Testis (tissue), 3 donors: Measurements from ENCODE around the gene C1QTNF3. TPM values are rescaled to one million over a fixed set of nuclear protein-coding genes. Genes with fewer than 3 reads are reported as not detected.
"Not testable (repeated sequence)": the region's sequence is repeated elsewhere in the genome, so short reads cannot be mapped to it uniquely, and the experiment has no call there.

Experiments
- DNase-seq: peaks from one replicate; pipeline ENCODE4 v3.0.0-alpha.2; 2019
- H3K27ac ChIP-seq, 2 donors: fragments of 200-600 bp; sonication (generic); one replicate each; pipeline ENCODE4 v1.5.1; 2019
- H3K27me3 ChIP-seq: fragments of 200-600 bp; sonication (generic); one replicate; pipeline ENCODE4 v1.5.1; 2019
- H3K36me3 ChIP-seq: fragments of 200-600 bp; sonication (generic); one replicate; pipeline ENCODE4 v1.5.1; 2017; ENCODE audit warnings: low read depth; ENCODE audit errors: missing control alignments
- H3K4me1 ChIP-seq: fragments of 200-600 bp; sonication (generic); one replicate; pipeline ENCODE4 v1.5.1; 2019
- H3K4me3 ChIP-seq, 2 donors: fragments of 200-600 bp; sonication (generic); one replicate each; pipeline ENCODE4 v1.5.1; 2017 to 2019
- H3K9me3 ChIP-seq: fragments of 200-600 bp; sonication (generic); one replicate; pipeline ENCODE4 v1.5.1; 2017
- CTCF ChIP-seq, 3 experiments: fragments of 450-650 bp in 2 of 3; fragments of 200-600 bp in 1 of 3; sonication (generic) in 1 of 3; IDR thresholded peaks; one replicate each; pipeline ENCODE4 v1.5.1; 2016 to 2019; ENCODE audit warnings: antibody characterized with exemption in 3 of 3, mild to moderate bottlenecking in 2 of 3, moderate library complexity in 1 of 3
- POLR2A ChIP-seq: fragments of 450-650 bp; IDR thresholded peaks from one replicate; pipeline ENCODE4 v1.6.1; 2017; ENCODE audit warnings: antibody characterized with exemption, mild to moderate bottlenecking, moderate library complexity
- WGBS, 2 donors: methylation state at CpG; one replicate each; pipeline ENCODE4 v1.1.5; 2018; 5-methylcytosine and 5-hydroxymethylcytosine counted together
- intact Hi-C: fragments of 100-400 bp; cut with DNase I; formaldehyde crosslinking; loops from one replicate; pipeline ENCODE4 v1.15.1; 2023; ENCODE audit warnings: low total_unique reads
- polyA plus RNA-seq: library from polyadenylated mRNA; stranded (reverse); fragments of 350-450 nt; fragmentation: Illumina TruSeq; extraction: RNeasy Lipid Tissue Mini Kit (QIAGEN cat#74804); gene quantifications from one replicate; pipeline ENCODE4 v1.2.3, GENCODE V29; 2014; ENCODE audit warnings: low read depth, low replicate concordance; ENCODE audit not compliant: insufficient read depth
- total RNA-seq, 2 donors: library from RNA; depleted of rRNA; stranded (reverse); fragments of >200 nt; gene quantifications; one replicate each; pipeline ENCODE4 v1.2.3, GENCODE V29; 2016

C1QTNF3 gene
- total and polyA plus RNA-seq, 3 donors from 2014 or later: 14.1 to 31.3 (median 27.1) TPM

GRCh38 chr5:34035756-34036155, 7.3 kb downstream of the C1QTNF3 start:
- Histone ChIP-seq H3K27me3 (no peaks in the 10 kb centered on the region), H3K9me3 (no peaks in the 10 kb centered on the region), H3K27ac (no peak overlapping the region), H3K4me1 (no peaks in the 10 kb centered on the region), H3K4me3 (no peak overlapping the region), H3K36me3 (no peaks in the 10 kb centered on the region)
- intact Hi-C loops: no loop called here
- no peak for DNase-seq
- WGBS, 2 donors: 79 to 83% methylated on average over 2 of the region's 2 CpGs
- no peak for TF ChIP-seq POLR2A
- TF ChIP-seq CTCF (IDR thresholded peaks at IDR 0.05): no peak

- H3K4me3 ChIP-seq: no peak overlapping the region
- H3K36me3 ChIP-seq: no peaks in the 10 kb centered on the region
- H3K4me1 ChIP-seq: no peaks in the 10 kb centered on the region
- no peak overlapping the region for H3K27ac ChIP-seq
- no peaks in the 10 kb centered on the region for H3K9me3 ChIP-seq
- no peaks in the 10 kb centered on the region for H3K27me3 ChIP-seq
- TF ChIP-seq POLR2A (no peak), CTCF (IDR thresholded peaks at IDR 0.05) (no peak)
- 93 to 96% methylated on average over 4 of the region's 4 CpGs for WGBS, 2 donors
- intact Hi-C loops: no loop called here
- no peak for DNase-seq
These were observed 8.3 kb downstream of the C1QTNF3 start for GRCh38 chr5:34034534-34035327.

DNA sequence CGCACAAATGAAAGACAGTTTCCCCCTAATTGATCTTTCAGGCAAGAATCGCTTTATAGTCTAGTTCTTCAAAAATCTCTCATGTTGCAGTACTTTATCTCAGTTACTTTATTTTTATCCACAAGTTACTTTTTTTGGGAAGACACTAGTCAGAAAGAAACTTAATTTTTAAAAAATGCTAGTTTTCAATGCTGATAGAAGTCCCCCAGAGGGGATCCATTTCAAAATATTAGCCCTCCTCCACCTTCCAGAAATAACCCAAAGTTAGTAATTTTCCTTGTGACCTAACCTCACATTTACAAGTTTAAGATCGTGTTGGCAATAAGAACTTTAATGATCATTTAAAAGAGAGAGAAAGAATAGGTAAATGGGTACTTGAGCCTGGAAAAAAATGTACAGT, 11.0 kb downstream of the C1QTNF3 start:
- no peak for DNase-seq
- 64 to 70% methylated on average over 3 of the region's 3 CpGs for WGBS, 2 donors
- H3K9me3 ChIP-seq: no peaks in the 10 kb centered on the region
- no peaks in the 10 kb centered on the region for H3K36me3 ChIP-seq
- TF ChIP-seq POLR2A: no peak
- TF ChIP-seq CTCF (IDR thresholded peaks at IDR 0.05): no peak
- no peak overlapping the region for H3K4me3 ChIP-seq
- no peaks in the 10 kb centered on the region for H3K4me1 ChIP-seq
- no peak overlapping the region for H3K27ac ChIP-seq
- intact Hi-C loops: no loop called here
- no peaks in the 10 kb centered on the region for H3K27me3 ChIP-seq

- no peaks in the 10 kb centered on the region for H3K36me3 ChIP-seq
- no peaks in the 10 kb centered on the region for H3K9me3 ChIP-seq
- H3K27ac ChIP-seq: no peak overlapping the region
- H3K4me1 ChIP-seq: no peaks in the 10 kb centered on the region
- 93% methylated on average over 2 of the region's 2 CpGs for WGBS, 2 donors
- TF ChIP-seq CTCF (IDR thresholded peaks at IDR 0.05) (no peak), POLR2A (no peak)
- H3K4me3 ChIP-seq: no peak overlapping the region
- DNase-seq: no peak
- no peaks in the 10 kb centered on the region for H3K27me3 ChIP-seq
- intact Hi-C loops: no loop called here
These were observed 11.9 kb downstream of the C1QTNF3 start for GRCh38 chr5:34031117-34031516.

GRCh38 chr5:34030585-34030984, 12.4 kb downstream of the C1QTNF3 start:
- H3K9me3 ChIP-seq, intact Hi-C loops, H3K4me1 ChIP-seq, H3K27ac ChIP-seq, H3K36me3 ChIP-seq, H3K27me3 ChIP-seq, DNase-seq, H3K4me3 ChIP-seq: not testable (repeated sequence)
- WGBS, 2 donors: 92 to 97% methylated on average over 2 of the region's 2 CpGs
